SK-N-SH (cell line): ENCODE data around the gene STYXL2. TPM values are rescaled to one million over a fixed set of nuclear protein-coding genes. Genes with fewer than 3 reads are reported as not detected.

ENCODE experiments used
- CTCF ChIA-PET: fragments of 300-600, 350-600 bp; formaldehyde crosslinking; extraction: SDS; loops from one replicate; lab custom pipeline; 2021; lab: Yijun Ruan, JAX
- POLR2A ChIA-PET: fragments of 350-600 bp; sonication (Branson Sonifier 250); formaldehyde crosslinking; extraction: SDS; loops from one replicate; lab custom pipeline; 2020; ENCODE audit warnings: antibody characterized with exemption, inconsistent platforms; lab: Yijun Ruan, JAX
- DNase-seq: peaks from one replicate; pipeline ENCODE4 v3.0.0; 2012
- H2AFZ ChIP-seq: fragments of 200-600 bp; sonication (generic); 2 replicates; pipeline ENCODE4 v1.8.1; 2016; ENCODE audit warnings: antibody characterized with exemption, mild to moderate bottlenecking, low read depth
- H3F3A ChIP-seq: fragments of 200-600 bp; sonication (generic); replicated peaks from 2 replicates; pipeline ENCODE3; 2016; ENCODE audit warnings: antibody characterized with exemption, mild to moderate bottlenecking; ENCODE audit not compliant: insufficient read depth
- H3K27ac ChIP-seq, 2 experiments: fragments of 200-500 bp in 1 of 2; fragments of 200-600 bp in 1 of 2; sonication (Bioruptor generic) in 1 of 2; sonication (generic), shearing (Covaris generic) in 1 of 2; 2 replicates each; pipeline versions ENCODE4 v1.5.1 to v1.6.1; 2014 to 2016; ENCODE audit warnings: low read depth in 2 of 2, inconsistent platforms in 1 of 2, low read length in 1 of 2, mild to moderate bottlenecking in 1 of 2, mixed read lengths in 1 of 2
- H3K27me3 ChIP-seq: fragments of 200-600 bp; sonication (generic), shearing (Covaris generic); 2 replicates; pipeline ENCODE4 v1.6.1; 2016; ENCODE audit warnings: mixed run types; ENCODE audit not compliant: insufficient read depth
- H3K36me3 ChIP-seq, 2 experiments: fragments of 200-500 bp in 1 of 2; fragments of 200-600 bp in 1 of 2; sonication (Bioruptor generic) in 1 of 2; sonication (generic) in 1 of 2; replicated peaks in 1 of 2; 2 replicates each; pipeline versions ENCODE3 to v1.5.1; 2014 to 2016; ENCODE audit warnings: low read length in 1 of 2, mild to moderate bottlenecking in 1 of 2; ENCODE audit not compliant: insufficient read depth in 2 of 2, control insufficient read depth in 1 of 2
- H3K4me1 ChIP-seq, 2 experiments: fragments of 200-500 bp in 1 of 2; fragments of 200-600 bp in 1 of 2; sonication (Bioruptor generic) in 1 of 2; sonication (generic), shearing (Covaris generic) in 1 of 2; 2 replicates each; pipeline versions ENCODE4 v1.5.1 to v1.6.1; 2014 to 2016; ENCODE audit warnings: low read depth in 1 of 2, low read length in 1 of 2, mixed run types in 1 of 2; ENCODE audit not compliant: insufficient read depth in 2 of 2, control insufficient read depth in 1 of 2
- H3K4me2 ChIP-seq: fragments of 200-600 bp; sonication (generic), shearing (Covaris generic); 2 replicates; pipeline ENCODE4 v1.6.1; 2017; ENCODE audit warnings: mixed run types
- H3K4me3 ChIP-seq, 2 experiments: fragments of 200-500 bp in 1 of 2; fragments of 200-600 bp in 1 of 2; sonication (Bioruptor generic) in 1 of 2; sonication (generic), shearing (Covaris generic) in 1 of 2; 2 replicates each; pipeline versions ENCODE4 v1.5.1 to v1.8.1; 2014 to 2016; ENCODE audit warnings: low read depth in 2 of 2, inconsistent platforms in 1 of 2, low read length in 1 of 2, mild to moderate bottlenecking in 1 of 2, mixed read lengths in 1 of 2, moderate library complexity in 1 of 2
- H3K79me2 ChIP-seq: fragments of 200-600 bp; sonication (generic); 2 replicates; pipeline ENCODE4 v1.8.1; 2017; ENCODE audit warnings: mild to moderate bottlenecking; ENCODE audit not compliant: insufficient read depth
- H3K9ac ChIP-seq: fragments of 200-600 bp; sonication (generic); 2 replicates; pipeline ENCODE4 v1.6.1; 2017; ENCODE audit warnings: mixed run types
- H3K9me2 ChIP-seq: fragments of 200-600 bp; sonication (generic); 2 replicates; pipeline ENCODE4 v1.6.1; 2017; ENCODE audit warnings: mixed run types
- H3K9me3 ChIP-seq: fragments of 200-600 bp; sonication (generic); 2 replicates; pipeline ENCODE4 v1.6.1; 2017; ENCODE audit warnings: mixed run types, mild to moderate bottlenecking, moderate library complexity
- H4K20me1 ChIP-seq: fragments of 200-600 bp; sonication (generic); 2 replicates; pipeline ENCODE4 v1.6.1; 2017; ENCODE audit warnings: mild to moderate bottlenecking, mixed run types; ENCODE audit not compliant: insufficient read depth
- CHD2 ChIP-seq: fragments of 150-350 bp; IDR thresholded peaks from 2 replicates; pipeline ENCODE4 v1.6.1; 2018; ENCODE audit warnings: low read length; ENCODE audit not compliant: partially characterized antibody
- CTCF ChIP-seq: fragments of 200-600 bp; sonication (generic); IDR thresholded peaks from 2 replicates; pipeline ENCODE4 v1.6.1; 2017; ENCODE audit warnings: antibody characterized with exemption, mild to moderate bottlenecking, moderate library complexity
- ELF1 ChIP-seq: IDR thresholded peaks from 2 replicates; pipeline ENCODE4 v1.4.0; 2012
- EP300 ChIP-seq, 2 experiments: IDR thresholded peaks; 2 replicates each; pipeline versions ENCODE4 v1.4.0 to v1.6.1; 2012; ENCODE audit warnings: borderline replicate concordance in 1 of 2, low read depth in 1 of 2, low read length in 1 of 2
- EZH2phosphoT487 ChIP-seq: fragments of 200-600 bp; sonication (generic); IDR thresholded peaks from 2 replicates; pipeline ENCODE4 v1.6.1; 2017; ENCODE audit warnings: low read depth, mixed run types, mild to moderate bottlenecking, antibody characterized with exemption, moderate library complexity, borderline replicate concordance
- FOSL2 ChIP-seq: IDR thresholded peaks from 2 replicates; pipeline ENCODE4 v1.4.0; 2012; ENCODE audit warnings: low read depth, mild to moderate bottlenecking, moderate library complexity, borderline replicate concordance
- FOXJ3 ChIP-seq: sonication (generic); formaldehyde crosslinking; IDR thresholded peaks from 2 replicates; pipeline ENCODE4 v1.5.1; 2020; ENCODE audit warnings: mild to moderate bottlenecking, missing genetic modification reagents
- FOXM1 ChIP-seq: IDR thresholded peaks from 2 replicates; pipeline ENCODE4 v1.4.0; 2012; ENCODE audit warnings: low read depth, mild to moderate bottlenecking
- GABPA ChIP-seq: IDR thresholded peaks from 2 replicates; pipeline ENCODE4 v1.4.0; 2012; ENCODE audit warnings: low read depth, mild to moderate bottlenecking
- NFIC ChIP-seq: IDR thresholded peaks from 2 replicates; pipeline ENCODE4 v1.4.0; 2012; ENCODE audit warnings: borderline replicate concordance
- NRF1 ChIP-seq: IDR thresholded peaks from 2 replicates; pipeline ENCODE4 v1.6.1; 2012; ENCODE audit warnings: low read depth, mild to moderate bottlenecking, low read length
- PBX3 ChIP-seq: IDR thresholded peaks from 2 replicates; pipeline ENCODE4; 2012
- POLR2AphosphoS5 ChIP-seq: IDR thresholded peaks from 2 replicates; pipeline ENCODE4 v1.6.1; 2012; ENCODE audit warnings: low read depth, low read length
- REST ChIP-seq: IDR thresholded peaks from 2 replicates; pipeline ENCODE4 v1.6.1; 2012; ENCODE audit warnings: mild to moderate bottlenecking, low read depth, low read length, moderate library complexity
- TAF1 ChIP-seq: IDR thresholded peaks from 2 replicates; pipeline ENCODE4 v1.6.1; 2012; ENCODE audit warnings: low read depth, mild to moderate bottlenecking, low read length, moderate library complexity, borderline replicate concordance
- TCF12 ChIP-seq: IDR thresholded peaks from 2 replicates; pipeline ENCODE4 v1.4.0; 2012
- YY1 ChIP-seq: IDR thresholded peaks from 2 replicates; pipeline ENCODE4 v1.4.0; 2012; ENCODE audit warnings: low read depth, mild to moderate bottlenecking
- whole genome bisulfite sequencing: methylation state at CpG from one replicate; pipeline ENCODE4 v1.1.6; 2017; ENCODE audit warnings: low lambda C conversion rate; 5-methylcytosine and 5-hydroxymethylcytosine counted together
- polyA plus RNA-seq, 3 experiments: library from polyadenylated mRNA; depleted of rRNA; stranded (reverse); fragments of >200 nt; gene quantifications; 2 replicates each; pipeline ENCODE4 v1.2.3, GENCODE V29; 2012

Gene STYXL2
- polyA plus RNA-seq, 1 of the 3 experiments (the other 2 are of a cell fraction) = not detected

- POLR2A ChIA-PET = no interaction called here
- DNase-seq = no peak
- no peaks in the 10 kb centered on the region for H4K20me1 ChIP-seq
- H3K27me3 ChIP-seq = no peaks in the 10 kb centered on the region
- CTCF ChIA-PET = no interaction called here
- no peaks in the 10 kb centered on the region for H3K9me3 ChIP-seq
- H3K27ac ChIP-seq = no peak overlapping the region
- H3K4me3 ChIP-seq = no peak overlapping the region
- H3F3A ChIP-seq = no peaks in the 10 kb centered on the region
- no peaks in the 10 kb centered on the region for H3K4me1 ChIP-seq
- H3K4me2 ChIP-seq = no peak overlapping the region
- 56% methylated on average over 12 of the region's 12 CpGs for WGBS
- H3K9ac ChIP-seq = no peak overlapping the region
- H3K79me2 ChIP-seq = no peaks in the 10 kb centered on the region
- no peaks in the 10 kb centered on the region for H3K36me3 ChIP-seq
- no peak overlapping the region for H2AFZ ChIP-seq
- no peak for TF ChIP-seq GABPA
- TF ChIP-seq TCF12 = no peak
- TF ChIP-seq FOXJ3 (CRISPR knock-in tag) = no peak
- TF ChIP-seq TAF1 = no peak
- TF ChIP-seq EZH2phosphoT487 = no peak
- TF ChIP-seq EP300 (IDR thresholded peaks at IDR 0.05; ENCODE audit: borderline replicate concordance in 1 of 2, low read depth in 1 of 2, low read length in 1 of 2) = no peak
- no peak for TF ChIP-seq REST
- TF ChIP-seq CTCF = no peak
- no peak for TF ChIP-seq POLR2AphosphoS5
- no peak for TF ChIP-seq FOXM1
- TF ChIP-seq CHD2 = no peak
- TF ChIP-seq YY1 = no peak
- no peak for TF ChIP-seq ELF1
- TF ChIP-seq NRF1 = no peak
- TF ChIP-seq FOSL2 = no peak
- no peak for TF ChIP-seq NFIC
- TF ChIP-seq PBX3 = no peak
- no peaks in the 10 kb centered on the region for H3K9me2 ChIP-seq
These were observed 11.6 kb downstream of the STYXL2 start for GRCh38 chr1:167105271-167106118.
